EH (cell line): ENCODE results near the gene SLC43A3.

Experiments
- DNase-seq: peaks from one replicate; pipeline ENCODE4 v3.0.0-alpha.2; 2015; ENCODE audit warnings: low read depth

Gene SLC43A3

GRCh38 chr11:57357310-57357709, 69.6 kb downstream of the SLC43A3 start:
- no peak for DNase-seq
